Osteoblast (primary cell): ENCODE measurements around the gene VPS41. TPM values are rescaled to one million over a fixed set of nuclear protein-coding genes. Genes with fewer than 3 reads are reported as not detected.

ENCODE experiments used
- DNase-seq: peaks from one replicate; pipeline ENCODE4 v3.0.0; 2011; ENCODE audit warnings: low spot score, mixed read lengths; ENCODE audit not compliant: insufficient read length; ENCODE audit errors: missing footprints
- H2AFZ ChIP-seq: 2 replicates; pipeline ENCODE4 v1.6.0; 2011; ENCODE audit warnings: mild to moderate bottlenecking, low read length
- H3K27ac ChIP-seq: 2 replicates; pipeline ENCODE4 v1.5.1; 2011; ENCODE audit warnings: mild to moderate bottlenecking, low read depth, low read length, moderate library complexity
- H3K27me3 ChIP-seq: 2 replicates; pipeline ENCODE4 v1.6.0; 2012; ENCODE audit warnings: mild to moderate bottlenecking, control low read depth, inconsistent platforms, low read length, moderate library complexity; ENCODE audit not compliant: insufficient read depth
- H3K36me3 ChIP-seq: 2 replicates; pipeline ENCODE4 v1.5.1; 2011; ENCODE audit warnings: mild to moderate bottlenecking, low read length, control low read depth, moderate library complexity; ENCODE audit not compliant: insufficient read depth
- H3K4me1 ChIP-seq: 2 replicates; pipeline ENCODE4 v1.5.1; 2011; ENCODE audit warnings: mild to moderate bottlenecking, low read length, control low read depth, moderate library complexity; ENCODE audit not compliant: insufficient read depth
- H3K4me2 ChIP-seq: 2 replicates; pipeline ENCODE4 v1.6.0; 2011; ENCODE audit warnings: mild to moderate bottlenecking, low read length; ENCODE audit not compliant: insufficient read depth
- H3K4me3 ChIP-seq: fragments of 200-600 bp; sonication (generic); 3 replicates; pipeline ENCODE4 v1.5.1; 2012; ENCODE audit warnings: mild to moderate bottlenecking, low read length, inconsistent platforms; ENCODE audit not compliant: insufficient read depth
- H3K79me2 ChIP-seq: 2 replicates; pipeline ENCODE4 v1.6.0; 2012; ENCODE audit warnings: mild to moderate bottlenecking, low read length, control low read depth, inconsistent platforms; ENCODE audit not compliant: insufficient read depth
- H3K9me3 ChIP-seq: 2 replicates; pipeline ENCODE4 v1.5.1; 2011; ENCODE audit warnings: low read depth, low read length, control low read depth
- H4K20me1 ChIP-seq: 2 replicates; pipeline ENCODE4 v1.6.0; 2012; ENCODE audit warnings: mild to moderate bottlenecking, low read length, control low read depth; ENCODE audit not compliant: insufficient read depth
- total RNA-seq: library from RNA; depleted of rRNA; stranded (reverse); fragments of >200 nt; gene quantifications from 2 replicates; pipeline ENCODE4 v1.2.3, GENCODE V29; 2012
- TF ChIP-seq, protein P1 (sequence below): IDR thresholded peaks from 2 replicates; pipeline ENCODE4 v1.5.1; 2011; ENCODE audit warnings: mild to moderate bottlenecking, low read depth, low read length, moderate library complexity; ENCODE audit errors: extremely low read depth

Gene VPS41
- total RNA-seq, 1 donor: 78.5 TPM

DNA sequence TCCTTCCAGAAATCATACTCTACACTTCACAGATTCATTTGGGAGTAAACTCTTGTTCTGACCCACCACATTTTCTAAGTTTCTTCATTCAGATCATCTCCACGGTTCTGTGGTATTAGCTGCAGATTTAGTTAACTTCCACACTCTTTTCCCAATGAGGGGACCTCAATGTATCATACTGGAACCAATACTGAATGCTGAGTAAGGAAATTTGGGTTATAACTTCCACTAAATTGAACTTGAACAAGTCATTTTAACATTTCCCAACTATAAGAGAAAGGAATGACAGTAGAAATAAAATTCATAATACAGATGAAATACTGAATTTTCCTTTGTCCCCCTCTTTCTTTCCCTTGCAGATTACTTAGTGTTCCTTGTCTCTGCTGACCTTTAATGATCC lies 131.4 kb downstream of the VPS41 start:
- DNase-seq: no peak
- H3K4me3 ChIP-seq: no peak overlapping the region
- H3K27me3 ChIP-seq: no peaks in the 10 kb centered on the region
- H2AFZ ChIP-seq: no peak overlapping the region
- H3K4me1 ChIP-seq: no peaks in the 10 kb centered on the region
- TF ChIP-seq, protein P1, sequence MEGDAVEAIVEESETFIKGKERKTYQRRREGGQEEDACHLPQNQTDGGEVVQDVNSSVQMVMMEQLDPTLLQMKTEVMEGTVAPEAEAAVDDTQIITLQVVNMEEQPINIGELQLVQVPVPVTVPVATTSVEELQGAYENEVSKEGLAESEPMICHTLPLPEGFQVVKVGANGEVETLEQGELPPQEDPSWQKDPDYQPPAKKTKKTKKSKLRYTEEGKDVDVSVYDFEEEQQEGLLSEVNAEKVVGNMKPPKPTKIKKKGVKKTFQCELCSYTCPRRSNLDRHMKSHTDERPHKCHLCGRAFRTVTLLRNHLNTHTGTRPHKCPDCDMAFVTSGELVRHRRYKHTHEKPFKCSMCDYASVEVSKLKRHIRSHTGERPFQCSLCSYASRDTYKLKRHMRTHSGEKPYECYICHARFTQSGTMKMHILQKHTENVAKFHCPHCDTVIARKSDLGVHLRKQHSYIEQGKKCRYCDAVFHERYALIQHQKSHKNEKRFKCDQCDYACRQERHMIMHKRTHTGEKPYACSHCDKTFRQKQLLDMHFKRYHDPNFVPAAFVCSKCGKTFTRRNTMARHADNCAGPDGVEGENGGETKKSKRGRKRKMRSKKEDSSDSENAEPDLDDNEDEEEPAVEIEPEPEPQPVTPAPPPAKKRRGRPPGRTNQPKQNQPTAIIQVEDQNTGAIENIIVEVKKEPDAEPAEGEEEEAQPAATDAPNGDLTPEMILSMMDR: no peak
- peaks cover 11% of the 10 kb centered on the region for H3K36me3 ChIP-seq
- H4K20me1 ChIP-seq: no peaks in the 10 kb centered on the region
- no peaks in the 10 kb centered on the region for H3K9me3 ChIP-seq
- H3K27ac ChIP-seq: no peak overlapping the region
- no peak overlapping the region for H3K4me2 ChIP-seq
- H3K79me2 ChIP-seq: no peaks in the 10 kb centered on the region

DNA sequence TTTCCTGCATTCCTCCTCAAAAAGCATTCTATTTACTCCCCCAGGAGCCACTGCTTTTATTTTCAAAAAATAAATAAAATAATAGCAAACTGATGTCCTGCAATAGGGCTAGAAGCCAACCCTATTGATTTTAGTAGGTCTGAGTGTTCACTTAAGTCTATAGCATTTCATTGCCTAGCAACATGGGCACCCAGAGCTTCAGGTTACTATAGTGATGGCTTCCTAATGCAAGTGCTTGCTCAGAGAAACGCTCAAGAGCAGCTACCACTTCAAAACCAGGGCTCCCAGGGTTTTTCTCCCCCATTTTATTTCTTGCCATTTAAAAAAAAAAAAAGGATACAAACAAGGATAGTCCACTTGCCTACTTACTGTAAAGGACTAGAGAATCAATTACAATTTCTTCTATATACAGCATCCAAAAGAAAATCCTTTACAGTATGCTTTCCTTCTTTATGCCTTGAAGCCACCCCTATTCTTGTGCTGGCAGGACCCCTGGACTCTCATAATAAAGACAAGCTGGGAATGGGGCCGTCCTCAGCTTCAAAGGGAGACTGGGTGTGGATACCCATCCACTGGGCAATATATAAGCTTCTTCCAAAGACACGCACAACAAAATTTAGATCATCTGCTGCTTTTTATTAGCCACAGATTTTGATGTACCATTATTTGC lies 133.3 kb downstream of the VPS41 start:
- TF ChIP-seq, protein P1: no peak
- no peak for DNase-seq

DNA sequence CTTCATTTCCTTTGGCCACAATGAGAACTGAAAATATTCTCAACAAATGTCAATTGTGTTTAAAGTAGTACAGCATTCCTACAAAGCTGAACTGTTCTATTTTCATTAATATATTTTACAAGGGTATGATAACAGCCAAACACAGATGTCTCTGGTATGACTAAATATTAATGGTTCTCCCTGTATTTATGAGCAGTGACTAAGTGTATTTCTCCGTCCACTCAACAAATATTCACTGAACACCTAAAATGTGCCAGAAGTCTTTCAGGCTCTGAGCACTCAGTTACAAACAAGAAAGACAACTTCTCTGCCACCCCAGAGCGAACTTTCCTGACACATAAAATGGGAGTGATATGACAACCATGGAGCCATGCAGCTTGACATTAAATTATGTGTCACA lies 135.6 kb downstream of the VPS41 start:
- TF ChIP-seq, protein P1: no peak
- Histone ChIP-seq H3K4me1 (no peaks in the 10 kb centered on the region), H3K36me3 (peaks cover 16% of the 10 kb centered on the region), H2AFZ (no peak overlapping the region), H3K27me3 (no peaks in the 10 kb centered on the region), H3K4me2 (no peak overlapping the region), H3K4me3 (no peak overlapping the region), H3K27ac (no peak overlapping the region), H4K20me1 (no peaks in the 10 kb centered on the region), H3K9me3 (no peaks in the 10 kb centered on the region), H3K79me2 (no peaks in the 10 kb centered on the region)
- no peak for DNase-seq

More for the DNA sequence above, 133.3 kb downstream of the VPS41 start:
- H3K27ac ChIP-seq: no peak overlapping the region
- H3K79me2 ChIP-seq: no peaks in the 10 kb centered on the region
- no peaks in the 10 kb centered on the region for H3K9me3 ChIP-seq
- no peaks in the 10 kb centered on the region for H4K20me1 ChIP-seq
- H3K4me1 ChIP-seq: no peaks in the 10 kb centered on the region
- H3K4me3 ChIP-seq: no peak overlapping the region
- H2AFZ ChIP-seq: no peak overlapping the region
- no peaks in the 10 kb centered on the region for H3K27me3 ChIP-seq
- peaks cover 16% of the 10 kb centered on the region for H3K36me3 ChIP-seq
- H3K4me2 ChIP-seq: no peak overlapping the region

DNA sequence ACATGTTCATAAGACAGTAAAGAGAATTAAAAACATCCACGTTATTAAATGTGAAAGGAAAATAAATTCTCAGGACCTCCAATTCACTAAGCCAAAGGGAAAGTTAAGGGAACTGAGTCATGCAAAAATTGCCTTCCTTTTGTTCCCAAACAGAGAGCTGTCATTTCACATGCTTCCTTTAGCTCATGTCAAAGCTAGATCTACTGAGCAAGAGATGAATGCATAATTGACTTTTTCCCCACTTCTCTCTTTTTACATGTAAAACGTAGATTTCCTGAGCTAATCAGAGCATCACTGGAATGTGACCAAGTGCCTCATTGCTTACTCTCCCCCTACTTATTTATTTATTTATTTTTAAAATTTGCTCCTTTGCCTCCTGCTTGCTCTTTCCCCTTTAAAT lies 148.8 kb downstream of the VPS41 start:
- H3K27me3 ChIP-seq: no peaks in the 10 kb centered on the region
- H3K4me2 ChIP-seq: no peak overlapping the region
- no peaks in the 10 kb centered on the region for H3K79me2 ChIP-seq
- H2AFZ ChIP-seq: no peak overlapping the region
- H3K36me3 ChIP-seq: no peaks in the 10 kb centered on the region
- no peak overlapping the region for H3K27ac ChIP-seq
- H3K9me3 ChIP-seq: no peaks in the 10 kb centered on the region
- no peak for DNase-seq
- no peak overlapping the region for H3K4me3 ChIP-seq
- no peaks in the 10 kb centered on the region for H4K20me1 ChIP-seq
- no peaks in the 10 kb centered on the region for H3K4me1 ChIP-seq
- TF ChIP-seq, protein P1: no peak
